Cardiac muscle cell (in vitro differentiated cells and primary cell): ENCODE measurements around the gene NDUFV1. TPM values are rescaled to one million over a fixed set of nuclear protein-coding genes. Genes with fewer than 3 reads are reported as not detected.
"Not testable (repeated sequence)": the region's sequence is repeated elsewhere in the genome, so short reads cannot be mapped to it uniquely, and the experiment has no call there.

Experiments
- DNase-seq, 2 donors: peaks; one replicate each; pipeline versions ENCODE4 v3.0.0 to v3.0.0-alpha.2; 2010 to 2017; ENCODE audit warnings: low read depth in 1 of 2, low spot score in 1 of 2
- H3K27ac ChIP-seq: fragments of 200-600 bp; sonication (generic); 2 replicates; pipeline ENCODE4 v1.5.1; 2016
- H3K27me3 ChIP-seq: fragments of 200-600 bp; sonication (generic); 2 replicates; pipeline ENCODE4 v1.6.0; 2016; ENCODE audit warnings: control low read depth
- H3K36me3 ChIP-seq: fragments of 200-600 bp; sonication (generic); 2 replicates; pipeline ENCODE4 v1.5.1; 2016; ENCODE audit warnings: control low read depth
- H3K4me1 ChIP-seq: fragments of 200-600 bp; sonication (generic); 2 replicates; pipeline ENCODE4 v1.8.1; 2017; ENCODE audit warnings: low read depth, mild to moderate bottlenecking, mixed run types
- H3K4me3 ChIP-seq: fragments of 200-600 bp; sonication (generic); 2 replicates; pipeline ENCODE4 v1.5.1; 2016; ENCODE audit warnings: mild to moderate bottlenecking
- H3K9me3 ChIP-seq: fragments of 200-600 bp; sonication (generic); 2 replicates; pipeline ENCODE4 v1.5.1; 2017; ENCODE audit warnings: low read depth, mild to moderate bottlenecking, control low read depth
- polyA plus RNA-seq: library from polyadenylated mRNA; unstranded; fragments of >200 nt; fragmentation: Nextera tagmentation; extraction: Ambion mirVana; gene quantifications from 2 replicates; pipeline ENCODE4 v1.2.1, GENCODE V29; 2016
- total RNA-seq: library from RNA; depleted of rRNA; stranded (reverse); fragments of >200 nt; gene quantifications from 2 replicates; pipeline ENCODE4 v1.2.3, GENCODE V29; 2016
- TF ChIP-seq, protein P1 (sequence below): IDR thresholded peaks from 2 replicates; pipeline ENCODE4 v1.5.1; 2012; ENCODE audit warnings: low read depth, mild to moderate bottlenecking, low read length

The NDUFV1 gene
- total and polyA plus RNA-seq, 2 experiments from 2014 or later = 449 to 526 TPM

DNA sequence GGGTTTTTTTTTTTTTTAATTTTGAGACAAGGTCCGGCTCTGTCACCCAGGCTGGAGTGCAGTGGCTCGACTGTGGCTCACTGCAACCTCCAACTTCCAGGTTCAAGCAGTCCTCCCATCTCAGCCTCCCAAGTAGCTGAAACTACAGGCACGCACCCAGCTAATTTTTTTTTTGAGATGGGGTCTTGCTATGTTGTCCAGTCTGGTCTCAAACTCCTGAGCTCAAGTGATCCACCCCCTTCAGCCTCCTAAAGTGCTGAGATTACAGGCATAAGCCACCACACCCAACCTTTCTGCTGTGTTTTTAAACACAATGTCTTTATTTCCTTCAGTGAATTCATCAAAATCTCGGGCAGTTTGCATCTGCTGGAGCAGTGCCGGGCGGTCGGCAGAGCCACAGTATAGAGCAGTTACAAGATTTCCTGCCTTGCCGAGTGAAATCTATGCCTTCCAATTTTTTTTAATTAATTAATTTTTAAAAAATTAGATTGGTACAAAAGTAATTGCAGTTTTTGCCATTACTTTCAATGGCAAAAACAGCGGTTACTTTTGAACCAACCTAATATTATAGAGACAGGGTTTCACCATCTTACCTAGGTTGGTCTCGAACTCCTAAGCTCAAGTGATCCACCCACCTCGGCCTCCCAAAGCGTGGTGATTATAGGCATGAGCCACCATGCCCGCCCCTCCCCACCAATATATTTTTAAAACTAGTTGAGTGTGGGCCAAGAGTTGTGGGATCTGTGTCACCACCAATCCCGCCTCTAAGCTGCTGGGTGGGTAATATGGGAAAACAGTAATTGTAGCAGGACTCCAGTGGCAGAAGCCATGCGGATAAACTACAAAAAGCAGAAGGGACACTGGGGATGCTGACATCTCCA lies 46.5 kb downstream of the NDUFV1 start:
- Histone ChIP-seq H3K27ac (no peak overlapping the region), H3K4me3 (no peak overlapping the region), H3K9me3 (no peaks in the 10 kb centered on the region), H3K4me1 (no peaks in the 10 kb centered on the region), H3K36me3 (no peaks in the 10 kb centered on the region), H3K27me3 (no peaks in the 10 kb centered on the region)
- TF ChIP-seq, protein P1, sequence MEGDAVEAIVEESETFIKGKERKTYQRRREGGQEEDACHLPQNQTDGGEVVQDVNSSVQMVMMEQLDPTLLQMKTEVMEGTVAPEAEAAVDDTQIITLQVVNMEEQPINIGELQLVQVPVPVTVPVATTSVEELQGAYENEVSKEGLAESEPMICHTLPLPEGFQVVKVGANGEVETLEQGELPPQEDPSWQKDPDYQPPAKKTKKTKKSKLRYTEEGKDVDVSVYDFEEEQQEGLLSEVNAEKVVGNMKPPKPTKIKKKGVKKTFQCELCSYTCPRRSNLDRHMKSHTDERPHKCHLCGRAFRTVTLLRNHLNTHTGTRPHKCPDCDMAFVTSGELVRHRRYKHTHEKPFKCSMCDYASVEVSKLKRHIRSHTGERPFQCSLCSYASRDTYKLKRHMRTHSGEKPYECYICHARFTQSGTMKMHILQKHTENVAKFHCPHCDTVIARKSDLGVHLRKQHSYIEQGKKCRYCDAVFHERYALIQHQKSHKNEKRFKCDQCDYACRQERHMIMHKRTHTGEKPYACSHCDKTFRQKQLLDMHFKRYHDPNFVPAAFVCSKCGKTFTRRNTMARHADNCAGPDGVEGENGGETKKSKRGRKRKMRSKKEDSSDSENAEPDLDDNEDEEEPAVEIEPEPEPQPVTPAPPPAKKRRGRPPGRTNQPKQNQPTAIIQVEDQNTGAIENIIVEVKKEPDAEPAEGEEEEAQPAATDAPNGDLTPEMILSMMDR = no peak
- DNase-seq = no peak

DNA sequence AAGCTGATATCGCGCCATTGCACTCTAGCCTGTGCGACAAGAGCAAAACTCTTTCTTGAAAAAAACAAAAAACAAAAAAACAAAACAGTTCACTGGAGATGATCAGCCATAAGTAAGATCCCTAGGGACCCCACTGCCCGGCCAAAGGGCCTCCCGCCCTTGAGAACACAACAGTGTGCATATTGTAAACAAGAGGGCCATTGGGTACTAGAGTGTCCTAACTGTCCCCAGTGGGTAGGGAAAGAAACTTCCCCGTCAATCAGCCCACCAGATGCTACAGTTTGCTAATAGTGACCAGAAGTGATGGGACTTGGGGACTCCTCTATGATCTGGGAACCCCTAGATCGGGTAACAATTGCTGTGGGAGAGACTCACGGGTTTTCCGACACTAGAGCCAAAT lies 47.5 kb downstream of the NDUFV1 start:
- Histone ChIP-seq H3K4me3 (no peak overlapping the region), H3K27me3 (no peaks in the 10 kb centered on the region), H3K9me3 (no peaks in the 10 kb centered on the region), H3K27ac (no peak overlapping the region), H3K4me1 (no peaks in the 10 kb centered on the region), H3K36me3 (no peaks in the 10 kb centered on the region)
- TF ChIP-seq, protein P1 = no peak
- DNase-seq = no peak

DNA sequence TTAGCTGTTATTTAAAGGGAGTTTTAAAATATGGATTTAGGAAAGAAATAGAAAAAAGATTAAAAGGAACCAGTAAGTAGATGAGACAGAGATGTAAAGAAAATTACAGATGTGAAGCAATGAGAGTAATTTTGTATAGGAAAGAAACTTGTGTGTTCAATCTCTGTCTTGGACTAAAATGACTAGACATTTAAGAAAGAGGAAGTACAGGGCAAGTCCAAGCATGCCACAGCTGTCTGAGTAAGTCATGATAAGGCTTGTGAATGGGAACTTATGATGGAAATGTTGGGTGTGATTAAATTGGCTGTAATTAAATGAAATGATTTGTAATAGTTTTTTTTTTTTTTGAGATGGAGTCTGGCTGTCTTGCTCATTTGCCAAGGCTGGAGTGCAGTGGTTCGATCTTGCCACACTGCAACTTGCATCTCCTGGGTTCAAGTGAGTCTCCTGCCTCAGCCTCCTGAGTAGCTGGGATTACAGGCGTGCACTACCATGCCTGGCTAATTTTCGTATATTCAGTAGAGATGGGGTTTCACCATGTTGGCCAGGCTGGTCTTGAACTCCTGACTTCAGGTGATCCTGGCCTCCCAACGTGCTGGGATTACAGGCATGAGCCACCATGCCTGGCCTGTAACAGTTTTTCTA lies 49.7 kb downstream of the NDUFV1 start:
- DNase-seq = no peak
- Histone ChIP-seq H3K9me3 (no peaks in the 10 kb centered on the region), H3K27me3 (no peaks in the 10 kb centered on the region), H3K4me1 (no peaks in the 10 kb centered on the region), H3K27ac (no peak overlapping the region), H3K36me3 (no peaks in the 10 kb centered on the region), H3K4me3 (no peak overlapping the region)
- TF ChIP-seq, protein P1 = no peak

DNA sequence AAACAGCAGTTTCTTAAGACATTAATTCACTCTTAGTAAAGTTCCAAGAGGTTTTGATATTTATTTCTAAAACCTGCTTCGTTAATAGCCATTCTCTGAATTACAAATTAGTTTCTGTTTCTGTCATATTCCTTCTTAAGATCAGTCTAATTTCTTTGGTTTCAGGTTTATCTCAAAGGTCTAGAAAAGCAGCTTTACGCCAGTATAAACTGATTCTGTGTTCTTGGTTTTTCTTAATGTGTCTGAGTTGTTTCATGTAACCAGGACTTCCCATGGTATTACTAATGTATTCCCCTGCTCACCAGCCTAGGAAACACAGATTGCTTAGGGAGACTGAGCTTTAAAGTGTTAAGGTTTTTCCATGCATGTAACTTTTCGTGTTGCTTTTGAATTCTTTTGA lies 50.6 kb downstream of the NDUFV1 start:
- no peaks in the 10 kb centered on the region for H3K27me3 ChIP-seq
- no peak overlapping the region for H3K4me3 ChIP-seq
- TF ChIP-seq, protein P1 = no peak
- H3K4me1 ChIP-seq = no peaks in the 10 kb centered on the region
- no peak for DNase-seq
- H3K9me3 ChIP-seq = no peaks in the 10 kb centered on the region
- H3K36me3 ChIP-seq = no peaks in the 10 kb centered on the region
- no peak overlapping the region for H3K27ac ChIP-seq

DNA sequence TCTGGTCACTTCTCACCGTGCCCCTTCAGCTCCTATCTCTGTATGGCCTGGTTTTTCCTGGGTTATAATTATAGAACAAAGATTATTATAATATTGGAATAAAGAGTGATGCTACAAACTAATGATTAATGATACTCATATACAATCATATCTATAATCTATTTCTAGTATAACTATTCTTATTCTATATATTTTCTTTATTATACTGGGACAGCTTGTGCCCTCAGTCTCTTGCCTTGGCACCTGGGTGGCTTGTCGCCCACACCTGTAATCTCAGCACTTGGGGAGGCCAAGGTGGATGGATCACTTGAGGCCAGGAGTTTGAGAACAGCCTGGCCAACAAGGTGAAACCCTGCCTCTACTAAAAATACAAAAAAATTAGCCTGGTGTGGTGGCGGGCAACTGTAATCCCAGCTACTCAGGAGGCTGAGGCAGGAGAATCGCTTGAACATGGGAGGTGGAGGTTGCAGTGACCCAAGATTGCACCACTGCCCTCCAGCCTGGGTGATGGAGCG lies 53.0 kb downstream of the NDUFV1 start:
- DNase-seq, H3K4me1 ChIP-seq, H3K36me3 ChIP-seq, H3K27me3 ChIP-seq, H3K4me3 ChIP-seq, H3K9me3 ChIP-seq, H3K27ac ChIP-seq: not testable (repeated sequence)

DNA sequence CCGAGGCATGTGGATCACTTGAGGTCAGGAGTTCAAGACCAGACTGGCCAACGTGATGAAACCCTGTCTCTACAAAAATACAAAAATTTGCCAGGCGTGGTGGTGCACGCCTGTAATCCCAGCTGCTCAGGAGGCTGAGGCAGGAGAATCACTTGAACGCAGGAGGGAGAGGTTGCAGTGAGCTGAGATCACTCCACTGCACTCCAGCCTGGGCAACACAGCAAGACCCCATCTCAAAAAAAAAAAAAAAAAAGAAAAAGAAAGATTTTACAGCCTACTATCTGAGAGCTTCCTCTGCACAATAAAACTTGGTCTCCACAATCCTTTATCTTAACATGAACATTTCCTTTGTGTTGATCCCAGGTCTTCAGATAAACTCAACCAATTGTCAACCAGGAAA lies 54.0 kb downstream of the NDUFV1 start:
- not testable (repeated sequence) for H3K27me3 ChIP-seq, H3K4me3 ChIP-seq, H3K9me3 ChIP-seq, H3K36me3 ChIP-seq, H3K27ac ChIP-seq, H3K4me1 ChIP-seq, DNase-seq

Other genes starting within 250 kb of the NDUFV1 start
- 1.1 and 2.4 TPM in 2 replicates for gene CLCF1, start 233.3 kb upstream of the NDUFV1 start, total RNA-seq
- gene CLCF1, start 233.3 kb upstream of the NDUFV1 start, polyA plus RNA-seq = 0.09 and 0.16 TPM in 2 replicates
- gene RAD9A, start 214.9 kb upstream of the NDUFV1 start, total RNA-seq = 24.4 and 27.5 TPM in 2 replicates
- gene RAD9A, start 214.9 kb upstream of the NDUFV1 start, polyA plus RNA-seq = 22.2 and 25.2 TPM in 2 replicates
- 142 and 174 TPM in 2 replicates for gene PPP1CA, start 205.1 kb upstream of the NDUFV1 start, total RNA-seq
- 179 and 235 TPM in 2 replicates for gene PPP1CA, start 205.1 kb upstream of the NDUFV1 start, polyA plus RNA-seq
- gene TBC1D10C, start 202.9 kb upstream of the NDUFV1 start, total RNA-seq = 0.11 TPM in 1 of 2 replicates, not detected in the other
- 0.23 and 1.2 TPM in 2 replicates for gene TBC1D10C, start 202.9 kb upstream of the NDUFV1 start, polyA plus RNA-seq
- 1.4 and 1.6 TPM in 2 replicates for gene CARNS1, start 191.3 kb upstream of the NDUFV1 start, total RNA-seq
- gene CARNS1, start 191.3 kb upstream of the NDUFV1 start, polyA plus RNA-seq = 2.1 and 4.8 TPM in 2 replicates
- gene RPS6KB2, start 178.4 kb upstream of the NDUFV1 start, total RNA-seq = 88.0 and 97.0 TPM in 2 replicates
- 92.5 and 93.8 TPM in 2 replicates for gene RPS6KB2, start 178.4 kb upstream of the NDUFV1 start, polyA plus RNA-seq
- gene PTPRCAP, start 169.3 kb upstream of the NDUFV1 start, total RNA-seq = 4.1 and 6.1 TPM in 2 replicates
- gene PTPRCAP, start 169.3 kb upstream of the NDUFV1 start, polyA plus RNA-seq = 2.5 and 3.2 TPM in 2 replicates
- 59.9 and 74.7 TPM in 2 replicates for gene CORO1B, start 163.5 kb upstream of the NDUFV1 start, total RNA-seq
- gene CORO1B, start 163.5 kb upstream of the NDUFV1 start, polyA plus RNA-seq = 51.1 and 61.5 TPM in 2 replicates
- gene GPR152, start 154.2 kb upstream of the NDUFV1 start, total RNA-seq = 0.35 TPM in 1 of 2 replicates, not detected in the other
- not detected in 2 replicates for gene GPR152, start 154.2 kb upstream of the NDUFV1 start, polyA plus RNA-seq
- gene CABP4, start 151.6 kb upstream of the NDUFV1 start, total RNA-seq = 0.32 TPM in 1 of 2 replicates, not detected in the other
- 0.55 TPM in 1 of 2 replicates, not detected in the other for gene CABP4, start 151.6 kb upstream of the NDUFV1 start, polyA plus RNA-seq
- gene TMEM134, start 137.7 kb upstream of the NDUFV1 start, total RNA-seq = 166 and 326 TPM in 2 replicates
- gene TMEM134, start 137.7 kb upstream of the NDUFV1 start, polyA plus RNA-seq = 255 and 272 TPM in 2 replicates
- 64.7 and 73.7 TPM in 2 replicates for gene AIP, start 123.9 kb upstream of the NDUFV1 start, total RNA-seq
- 40.4 and 46.4 TPM in 2 replicates for gene AIP, start 123.9 kb upstream of the NDUFV1 start, polyA plus RNA-seq
- 58.5 and 117 TPM in 2 replicates for gene PITPNM1, start 101.6 kb upstream of the NDUFV1 start, total RNA-seq
- 24.8 and 26.3 TPM in 2 replicates for gene PITPNM1, start 101.6 kb upstream of the NDUFV1 start, polyA plus RNA-seq
- gene CDK2AP2, start 98.8 kb upstream of the NDUFV1 start, total RNA-seq = 38.5 and 78.0 TPM in 2 replicates
- 60.8 and 136 TPM in 2 replicates for gene CDK2AP2, start 98.8 kb upstream of the NDUFV1 start, polyA plus RNA-seq
- gene CABP2, start 83.5 kb upstream of the NDUFV1 start, total RNA-seq = not detected in 2 replicates
- gene CABP2, start 83.5 kb upstream of the NDUFV1 start, polyA plus RNA-seq = not detected in 2 replicates
- 957 and 1,963 TPM in 2 replicates for gene GSTP1, start 23.1 kb upstream of the NDUFV1 start, total RNA-seq
- 788 and 1,052 TPM in 2 replicates for gene GSTP1, start 23.1 kb upstream of the NDUFV1 start, polyA plus RNA-seq
- 6.9 and 24.3 TPM in 2 replicates for gene NUDT8, start 23.0 kb downstream of the NDUFV1 start, total RNA-seq
- 17.3 and 18.7 TPM in 2 replicates for gene NUDT8, start 23.0 kb downstream of the NDUFV1 start, polyA plus RNA-seq
- not detected in 2 replicates for gene TBX10, start 32.8 kb downstream of the NDUFV1 start, total RNA-seq
- gene TBX10, start 32.8 kb downstream of the NDUFV1 start, polyA plus RNA-seq = 1.1 and 1.2 TPM in 2 replicates
- not detected in 2 replicates for gene ACY3, start 43.8 kb downstream of the NDUFV1 start, total RNA-seq
- gene ACY3, start 43.8 kb downstream of the NDUFV1 start, polyA plus RNA-seq = not detected in 2 replicates
- gene ALDH3B2, start 67.7 kb downstream of the NDUFV1 start, total RNA-seq = 0.21 TPM in 1 of 2 replicates, not detected in the other
- not detected in 2 replicates for gene ALDH3B2, start 67.7 kb downstream of the NDUFV1 start, polyA plus RNA-seq